ENCODE results near the gene PRR13.

GRCh38 chr12:53467082-53467481 is 25.5 kb downstream of the PRR13 start:
- TF ChIP-seq MXI1 (conservative IDR thresholded peaks at IDR 0.05; ENCODE audit: poor library complexity, severe bottlenecking), result no peak
- no peak for TF ChIP-seq CTCF (IDR thresholded peaks at IDR 0.05; ENCODE audit: poor library complexity, severe bottlenecking)

Data from neural cell (in vitro differentiated cells).